ENCODE results near the gene KDM6A.
"Not testable (repeated sequence)": the region's sequence is repeated elsewhere in the genome, so short reads cannot be mapped to it uniquely, and the experiment has no call there.

KDM6A gene

GRCh38 chrX:44914532-44915198, 41.7 kb downstream of the KDM6A start:
- H3K4me3 ChIP-seq, result no peak overlapping the region
- no peak overlapping the region for H3K27ac ChIP-seq

- H3K4me3 ChIP-seq, result no peak overlapping the region
- no peak overlapping the region for H3K27ac ChIP-seq
These were observed 42.4 kb downstream of the KDM6A start for GRCh38 chrX:44915361-44915868.

DNA sequence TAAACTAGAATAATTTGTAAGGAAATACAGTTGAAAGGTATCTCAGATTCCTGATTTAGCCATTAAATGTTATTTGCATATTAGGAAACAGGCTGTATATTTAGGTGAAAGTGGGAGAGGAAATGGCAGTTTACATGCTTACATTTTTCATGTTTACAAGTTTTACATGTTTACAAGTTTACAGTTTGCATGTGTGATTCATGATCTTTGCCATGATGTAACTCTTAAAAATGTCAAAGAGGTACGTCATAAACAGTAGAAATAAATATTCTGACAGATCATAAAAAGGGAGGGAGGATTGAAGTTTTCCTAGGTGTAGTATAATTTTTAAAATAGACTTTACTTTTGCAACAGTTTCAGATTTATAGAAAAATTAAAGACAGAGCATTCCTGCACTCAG, 45.7 kb downstream of the KDM6A start:
- Histone ChIP-seq H3K4me3 (no peak overlapping the region), H3K27ac (no peak overlapping the region)

- Histone ChIP-seq H3K27ac (no peak overlapping the region), H3K4me3 (no peak overlapping the region)
These were observed 50.0 kb downstream of the KDM6A start for GRCh38 chrX:44922980-44923379.

- no peak overlapping the region for H3K27ac ChIP-seq
These were observed 54.4 kb downstream of the KDM6A start for GRCh38 chrX:44927398-44927797.

GRCh38 chrX:44931441-44931973, 58.5 kb downstream of the KDM6A start:
- no peak overlapping the region for H3K27ac ChIP-seq
- no peak overlapping the region for H3K4me3 ChIP-seq

More at GRCh38 chrX:44927398-44927797, 54.4 kb downstream of the KDM6A start:
- H3K4me3 ChIP-seq, result no peak overlapping the region

DNA sequence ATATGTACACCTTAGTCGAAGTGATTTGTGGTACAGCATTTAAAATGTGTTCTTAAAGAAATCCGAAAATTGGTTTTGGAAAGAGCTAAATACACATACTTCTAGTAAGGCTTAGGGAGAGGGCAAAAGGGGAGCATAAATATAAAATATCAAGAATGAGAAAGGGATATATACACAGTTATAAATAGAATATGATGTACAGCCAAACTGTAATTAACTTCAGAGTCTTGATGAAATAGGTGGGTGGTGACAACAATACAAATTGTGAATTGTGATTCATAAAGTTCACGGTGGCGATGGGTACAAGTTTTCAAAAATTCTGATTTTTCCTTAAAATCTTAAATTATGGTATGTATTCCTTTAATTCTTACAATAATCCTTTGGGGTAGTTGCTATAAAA, 62.2 kb downstream of the KDM6A start:
- H3K4me3 ChIP-seq, result no peak overlapping the region
- H3K27ac ChIP-seq, result no peak overlapping the region

GRCh38 chrX:44935640-44936039, 62.7 kb downstream of the KDM6A start:
- no peak overlapping the region for H3K4me3 ChIP-seq

DNA sequence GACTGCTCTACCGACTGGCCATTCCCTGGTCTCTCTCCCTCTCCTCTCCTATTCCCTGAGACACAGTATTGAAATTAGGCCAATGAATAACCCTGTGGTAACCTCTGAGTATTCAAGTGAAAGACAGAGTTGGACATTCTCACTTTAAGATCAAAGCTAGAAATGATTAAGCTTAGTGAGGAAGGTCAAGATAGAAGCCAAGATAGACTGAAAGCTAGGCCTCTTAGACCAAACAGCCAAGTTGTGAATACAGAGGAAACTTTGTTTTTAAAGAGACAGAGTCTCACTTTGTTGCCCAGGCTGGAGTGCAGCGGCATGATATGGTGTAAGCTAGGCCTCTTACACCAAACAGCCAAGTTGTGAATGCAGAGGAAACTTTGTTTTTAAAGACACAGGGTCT, 64.6 kb downstream of the KDM6A start:
- H3K27ac ChIP-seq, result no peak overlapping the region

More at GRCh38 chrX:44935640-44936039, 62.7 kb downstream of the KDM6A start:
- no peak overlapping the region for H3K27ac ChIP-seq

GRCh38 chrX:44938111-44938510, 65.1 kb downstream of the KDM6A start:
- H3K4me3 ChIP-seq, result no peak overlapping the region
- no peak overlapping the region for H3K27ac ChIP-seq

More for the DNA sequence above, 64.6 kb downstream of the KDM6A start:
- no peak overlapping the region for H3K4me3 ChIP-seq

- not testable (repeated sequence) for H3K27ac ChIP-seq, H3K4me3 ChIP-seq
These were observed 67.6 kb downstream of the KDM6A start for GRCh38 chrX:44940541-44940940.

GRCh38 chrX:44943007-44943406, 70.0 kb downstream of the KDM6A start:
- no peak overlapping the region for H3K4me3 ChIP-seq
- H3K27ac ChIP-seq, result no peak overlapping the region

- Histone ChIP-seq H3K27ac (no peak overlapping the region), H3K4me3 (no peak overlapping the region)
These were observed 71.9 kb downstream of the KDM6A start for GRCh38 chrX:44944894-44945293.

GRCh38 chrX:44945736-44946135, 72.7 kb downstream of the KDM6A start:
- Histone ChIP-seq H3K27ac (no peak overlapping the region), H3K4me3 (no peak overlapping the region)

GRCh38 chrX:44946771-44947170, 73.8 kb downstream of the KDM6A start:
- Histone ChIP-seq H3K27ac (no peak overlapping the region), H3K4me3 (no peak overlapping the region)

- Histone ChIP-seq H3K27ac (no peak overlapping the region), H3K4me3 (no peak overlapping the region)
These were observed 75.0 kb downstream of the KDM6A start for GRCh38 chrX:44947995-44948394.

- H3K4me3 ChIP-seq, result no peak overlapping the region
- H3K27ac ChIP-seq, result no peak overlapping the region
These were observed 75.4 kb downstream of the KDM6A start for GRCh38 chrX:44948406-44948805.

DNA sequence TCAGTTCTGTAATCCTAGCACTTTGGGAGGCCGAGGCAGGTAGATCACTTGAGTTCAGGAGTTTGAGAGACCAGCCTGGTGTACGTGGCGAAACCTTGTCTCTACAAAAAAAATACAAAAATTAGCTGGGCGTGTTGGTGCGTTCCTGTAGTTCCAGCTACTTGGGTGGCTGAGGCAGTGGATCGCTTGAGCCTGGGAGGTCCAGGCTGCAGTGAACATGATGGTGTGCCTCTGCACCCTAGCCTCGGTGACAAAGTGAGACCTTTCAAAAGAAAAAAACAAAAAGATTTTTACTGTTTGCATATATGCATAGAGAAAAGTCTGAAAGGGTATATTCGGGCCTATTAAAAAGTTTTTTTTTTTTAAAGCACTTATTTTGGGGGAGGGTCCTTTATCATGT, 76.1 kb downstream of the KDM6A start:
- Histone ChIP-seq H3K27ac (no peak overlapping the region), H3K4me3 (no peak overlapping the region)

- Histone ChIP-seq H3K4me3 (peak overlapping the region in 1 of 7 experiments; percentile 23), H3K27ac (peak overlapping the region in 1 of 21 experiments; percentile 30)
These were observed 77.7 kb downstream of the KDM6A start for GRCh38 chrX:44950471-44951366.

DNA sequence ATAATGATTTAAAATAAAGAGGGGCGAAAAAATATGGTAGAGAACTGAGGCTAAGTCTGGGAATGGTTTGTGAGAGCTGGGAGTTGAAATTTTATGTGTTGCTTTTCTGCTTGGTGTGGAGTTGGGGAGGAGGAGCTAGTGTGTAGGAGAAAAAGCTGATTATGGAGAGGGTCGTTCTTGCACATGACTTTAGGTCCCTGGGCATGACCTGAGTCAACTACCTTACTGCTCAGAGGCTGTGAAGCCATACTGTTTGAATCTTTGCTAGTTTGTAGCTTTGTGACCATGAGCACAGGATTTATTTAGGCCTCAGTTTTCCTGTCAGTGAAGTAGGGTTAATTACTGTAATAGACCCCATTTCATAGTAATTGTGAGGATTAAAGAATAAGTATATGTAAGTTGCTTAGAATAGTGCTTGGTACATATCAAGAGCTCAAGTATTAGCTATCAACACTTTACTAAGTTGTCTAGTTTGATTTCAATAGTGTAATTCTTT, 78.6 kb downstream of the KDM6A start:
- Histone ChIP-seq H3K27ac (peak overlapping the region in 1 of 21 experiments; percentile 30), H3K4me3 (peak overlapping the region in 1 of 7 experiments; percentile 23)
